ENCODE data around the gene COA4.
"Not testable (repeated sequence)": the region's sequence is repeated elsewhere in the genome, so short reads cannot be mapped to it uniquely, and the experiment has no call there.

Gene COA4

GRCh38 chr11:73876424-73877310 is at the start of gene COA4, which contains the start of gene PAAF1:
Gene COA4, minus strand, starts transcription at chr11:73876846. Its CDS starts 3,468 bp downstream, at chr11:73873378.
Gene PAAF1, plus strand, starts transcription at chr11:73876999. Its CDS starts 23 bp downstream, at chr11:73877022.
- DNase-seq (ENCODE audit: low read depth in 2 of 2) = peak; percentile 86 to 92

- DNase-seq (ENCODE audit: low read depth in 2 of 2) = no peak
Measured at GRCh38 chr11:73921180-73921579, 44.5 kb upstream of the COA4 start.

DNA sequence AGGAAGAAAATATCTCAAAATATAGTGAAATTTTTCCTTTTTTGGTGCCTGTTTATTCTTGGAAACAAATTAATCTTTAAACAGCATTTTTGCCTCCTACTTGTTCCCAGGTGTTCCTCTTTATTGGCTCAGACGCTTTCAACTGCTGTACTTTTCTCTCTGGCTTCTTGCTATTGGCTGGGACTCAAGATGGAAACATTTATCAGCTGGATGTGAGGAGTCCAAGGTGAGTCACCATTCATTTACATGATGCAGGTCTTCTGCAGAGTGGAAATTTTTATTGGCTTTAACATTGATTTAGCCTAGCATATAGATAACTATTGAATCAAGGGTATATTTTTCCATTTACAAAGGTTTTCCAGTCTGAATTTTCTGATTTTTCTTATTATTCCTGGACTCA is 39.8 kb upstream of the COA4 start:
- no peak for DNase-seq (ENCODE audit: low read depth in 2 of 2)

DNA sequence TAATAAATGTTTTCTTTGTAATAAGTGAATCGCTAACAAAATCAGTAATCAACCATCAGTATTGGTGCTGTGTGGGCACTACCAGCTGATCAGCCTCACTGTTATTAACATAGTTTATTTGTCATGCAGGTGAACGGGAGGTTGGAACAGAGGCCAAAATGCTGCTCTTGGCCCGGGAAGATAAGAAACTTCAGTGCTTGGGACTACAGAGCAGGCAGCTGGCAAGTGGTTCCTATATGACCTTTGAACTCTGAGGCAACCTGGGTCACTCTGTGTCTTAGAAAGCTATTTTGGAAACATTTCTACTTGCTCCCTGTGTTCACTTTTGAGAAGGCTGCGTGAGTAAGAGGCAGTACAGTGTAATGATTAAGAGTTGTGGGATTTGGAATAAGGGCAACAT is 37.6 kb upstream of the COA4 start:
- DNase-seq (ENCODE audit: low read depth in 2 of 2) = no peak

DNA sequence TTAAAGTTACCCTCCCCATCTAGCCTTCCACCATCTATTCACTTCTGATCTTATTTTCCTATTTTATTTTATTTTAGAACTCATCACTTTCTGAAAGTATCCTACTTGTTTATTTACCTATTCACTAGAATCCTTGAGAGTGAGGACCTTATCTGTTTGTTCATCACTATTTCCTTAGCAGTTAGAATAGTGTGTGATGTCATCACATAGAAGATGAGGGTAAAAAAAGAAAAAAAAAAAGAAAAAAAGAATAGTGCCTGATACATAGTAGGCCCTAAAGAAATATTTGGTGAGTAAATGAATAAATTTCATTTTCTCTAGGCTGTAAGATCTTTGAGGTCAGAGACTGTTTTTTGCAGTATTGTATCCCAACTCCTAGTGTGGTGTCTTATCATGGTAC is 36.8 kb upstream of the COA4 start:
- no peak for DNase-seq (ENCODE audit: low read depth in 2 of 2)

DNA sequence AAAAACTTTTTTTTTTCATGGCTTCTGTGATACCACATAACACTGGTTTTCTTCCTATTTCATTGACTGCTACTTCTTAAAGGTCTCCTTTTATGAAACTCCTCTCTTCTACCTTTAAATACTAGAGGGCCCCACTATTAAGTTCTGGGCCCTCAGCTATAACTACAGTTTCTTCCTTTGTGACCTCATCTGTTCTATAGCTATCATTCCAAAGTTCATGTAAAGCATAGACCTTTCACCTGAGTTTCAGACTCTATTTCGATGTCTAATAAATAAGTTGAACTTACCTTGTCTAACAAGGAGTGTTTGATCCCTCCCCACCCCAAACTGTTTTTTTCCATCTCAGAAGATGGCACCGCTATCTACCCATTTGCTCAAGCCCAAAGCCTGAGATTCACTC is 35.4 kb upstream of the COA4 start:
- no peak for DNase-seq (ENCODE audit: low read depth in 2 of 2)

DNA sequence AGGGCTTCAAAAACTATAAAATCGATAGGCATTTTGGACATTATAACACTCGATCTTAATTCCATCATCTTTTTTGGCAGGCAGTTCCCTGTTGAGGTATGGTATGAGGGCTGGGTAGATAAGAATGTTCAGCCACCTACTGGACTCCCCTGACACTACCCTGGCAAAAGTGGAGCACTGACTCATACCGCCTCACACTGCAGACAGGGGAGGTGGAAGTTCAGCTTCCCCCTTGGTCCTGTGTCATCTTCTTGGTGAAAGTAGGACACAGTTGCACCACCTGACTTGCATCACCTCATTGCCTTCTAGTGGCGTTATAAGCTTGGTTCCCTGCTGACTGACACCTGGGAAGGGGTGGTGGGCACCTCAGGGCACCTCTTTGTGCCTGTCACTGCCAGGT is 30.5 kb upstream of the COA4 start:
- no peak for DNase-seq (ENCODE audit: low read depth in 2 of 2)

- DNase-seq (ENCODE audit: low read depth in 2 of 2) = no peak
Measured at GRCh38 chr11:73902303-73902702, 25.7 kb upstream of the COA4 start.

- no peak for DNase-seq (ENCODE audit: low read depth in 2 of 2)
Measured at GRCh38 chr11:73894725-73895335, 18.2 kb upstream of the COA4 start.

DNA sequence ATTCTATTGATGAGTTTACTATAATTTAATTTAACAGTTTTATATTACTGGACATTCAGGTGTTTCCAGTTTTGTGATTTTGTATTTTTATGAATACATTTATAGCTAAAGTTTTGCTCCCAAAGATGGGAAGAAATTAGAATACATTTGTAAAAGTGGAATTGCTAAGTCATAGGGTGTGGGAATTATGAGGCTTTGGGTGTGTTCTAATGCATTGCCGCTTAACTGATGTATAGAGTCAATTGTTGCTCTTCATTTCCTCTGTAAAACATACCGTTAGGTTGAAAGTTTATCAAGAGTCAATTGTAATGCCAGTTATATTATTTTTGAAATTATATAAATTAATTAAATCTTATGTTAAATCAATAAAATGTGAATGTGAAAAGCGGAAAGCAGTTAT is 16.4 kb upstream of the COA4 start:
- DNase-seq (ENCODE audit: low read depth in 2 of 2) = no peak

DNA sequence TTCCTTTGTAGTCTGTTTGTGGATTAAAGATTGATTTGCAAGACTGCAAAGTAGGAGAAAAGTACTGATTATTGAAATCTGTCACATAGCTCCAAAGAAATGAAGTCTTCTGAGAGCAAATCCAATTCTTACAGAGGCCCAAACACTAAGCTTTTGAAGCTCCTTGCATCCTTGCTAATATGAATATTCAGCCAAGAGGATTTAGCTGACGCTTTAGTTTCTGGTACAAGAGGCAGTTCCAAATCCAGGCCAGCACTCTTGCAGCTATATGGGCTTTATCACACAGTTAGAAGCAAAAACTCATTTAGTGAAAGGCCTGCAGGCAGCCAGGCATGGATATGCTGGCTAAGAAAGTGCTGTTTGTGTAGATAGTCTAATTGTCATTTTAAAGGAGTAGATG is 12.9 kb upstream of the COA4 start:
- DNase-seq (ENCODE audit: low read depth in 2 of 2) = no peak

- DNase-seq (ENCODE audit: low read depth in 2 of 2) = no peak
Measured at GRCh38 chr11:73889019-73889418, 12.4 kb upstream of the COA4 start.

DNA sequence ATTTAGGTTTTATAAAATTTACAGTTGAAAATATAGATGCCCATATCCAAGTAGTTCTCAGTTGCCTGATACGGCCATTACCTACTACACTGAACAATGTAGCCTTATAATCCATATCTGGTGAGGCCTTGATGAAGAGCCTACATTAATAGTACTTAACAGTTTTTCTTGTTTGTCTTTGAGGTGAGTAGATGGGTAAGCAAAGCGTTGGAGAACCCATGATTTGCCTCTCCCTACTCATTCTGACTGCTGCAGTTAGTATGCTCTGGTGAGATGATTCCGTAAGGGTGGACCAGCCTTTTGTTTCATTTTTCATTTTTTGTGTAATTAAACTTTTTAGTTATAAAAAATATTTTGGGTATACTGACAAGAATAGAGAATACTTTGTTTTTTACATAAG is 11.6 kb upstream of the COA4 start:
- no peak for DNase-seq (ENCODE audit: low read depth in 2 of 2)

GRCh38 chr11:73883856-73884255 is 7.2 kb upstream of the COA4 start:
- no peak for DNase-seq (ENCODE audit: low read depth in 2 of 2)

DNA sequence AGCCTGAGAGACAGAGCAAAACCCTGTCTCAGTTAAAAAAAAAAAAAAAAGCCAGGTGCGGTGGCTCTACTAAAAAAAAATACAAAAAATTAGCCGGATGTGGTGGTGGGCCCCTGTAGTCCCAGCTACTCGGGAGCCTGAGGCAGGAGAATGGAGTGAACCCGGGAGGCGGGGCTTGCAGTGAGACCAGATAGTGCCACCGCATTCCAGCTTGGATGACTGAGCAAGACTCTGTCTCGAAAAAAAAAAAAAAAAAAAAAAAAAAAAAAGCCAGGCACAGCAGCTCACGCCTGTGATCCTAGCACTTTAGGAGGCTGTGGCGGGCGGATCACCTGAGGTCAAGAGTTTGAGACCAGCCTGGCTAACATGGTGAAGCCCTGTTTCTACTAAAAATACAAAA is 3.8 kb upstream of the COA4 start:
- DNase-seq (ENCODE audit: low read depth in 2 of 2) = not testable (repeated sequence)

GRCh38 chr11:73878771-73879170 is 2.1 kb upstream of the COA4 start:
- no peak for DNase-seq (ENCODE audit: low read depth in 2 of 2)

- DNase-seq (ENCODE audit: low read depth in 2 of 2) = no peak
Measured at GRCh38 chr11:73875840-73876239, 806 bp downstream of the COA4 start.

- no peak for DNase-seq (ENCODE audit: low read depth in 2 of 2)
Measured at GRCh38 chr11:73875380-73875779, 1.3 kb downstream of the COA4 start.

DNA sequence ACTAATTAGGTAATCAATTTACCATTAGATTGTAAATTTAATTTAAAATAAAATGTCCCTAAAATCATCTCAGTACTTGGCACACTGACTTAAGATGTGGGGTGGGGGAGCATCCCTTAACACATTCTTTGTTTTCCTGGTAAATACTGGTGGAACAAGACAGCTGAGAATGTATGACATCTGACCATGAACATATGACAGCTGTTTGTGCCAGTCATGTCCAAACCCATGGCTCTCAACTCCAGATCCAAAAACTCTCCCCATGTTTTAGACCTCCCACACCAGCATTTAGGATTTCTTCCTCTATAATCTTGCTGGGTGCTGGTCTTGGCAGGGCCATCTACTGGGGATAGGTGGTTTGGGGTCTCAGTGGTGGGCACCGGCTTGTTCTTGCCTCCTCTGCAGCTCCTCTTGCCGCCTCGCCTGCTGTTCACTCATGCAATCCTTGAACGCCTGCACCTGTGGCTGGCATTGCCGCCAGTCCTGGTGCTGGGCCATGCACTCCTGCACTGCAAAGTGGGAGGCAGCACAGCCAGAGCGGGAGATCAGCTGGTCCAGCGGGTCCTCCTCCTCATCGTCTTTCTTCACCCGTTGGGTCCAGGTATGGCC is 3.8 kb downstream of the COA4 start:
- DNase-seq (ENCODE audit: low read depth in 2 of 2) = no peak

DNA sequence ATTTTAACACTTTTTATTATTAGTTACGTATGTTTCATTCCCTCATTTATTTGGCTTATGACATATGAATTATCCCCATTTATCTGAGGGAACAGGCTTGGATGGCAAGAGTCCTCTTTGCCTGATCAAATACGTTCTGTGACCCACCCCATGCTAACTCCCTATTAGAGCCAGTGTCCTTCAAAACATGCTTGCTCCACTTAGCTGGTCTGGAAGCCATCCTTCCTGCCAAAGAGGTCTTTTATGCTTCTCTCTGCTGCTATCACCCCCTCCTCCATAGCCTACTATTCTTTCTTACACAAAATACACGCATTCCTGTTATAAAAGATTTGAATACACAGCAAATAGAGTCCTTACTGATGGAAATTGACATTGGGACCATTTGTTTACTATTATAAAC is 6.4 kb downstream of the COA4 start:
- no peak for DNase-seq (ENCODE audit: low read depth in 2 of 2)

GRCh38 chr11:73869332-73869949 is 7.2 kb downstream of the COA4 start:
- DNase-seq (ENCODE audit: low read depth in 2 of 2) = no peak

DNA sequence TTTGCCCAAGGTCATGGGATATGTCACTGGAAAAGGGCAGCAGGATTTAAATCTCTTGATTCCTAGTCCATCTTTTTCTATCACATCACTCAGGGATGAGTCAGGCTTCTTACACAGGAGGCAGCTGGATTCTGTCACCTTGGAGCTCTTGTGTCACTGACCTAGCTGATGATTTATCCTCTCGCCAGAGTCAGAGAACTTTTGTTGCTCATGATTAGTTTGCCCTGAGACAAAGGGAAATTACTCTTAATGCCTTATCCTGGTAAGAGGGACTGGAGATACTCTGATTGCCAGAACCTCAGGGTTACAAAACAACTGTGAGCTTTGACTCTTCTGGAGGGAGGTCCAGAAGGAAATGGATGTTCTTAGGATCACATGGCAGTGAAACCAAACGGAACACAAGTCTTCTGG is 10.1 kb downstream of the COA4 start:
- DNase-seq (ENCODE audit: low read depth in 2 of 2) = no peak
